Fibroblast of the conjunctiva (primary cell): ENCODE results near the gene MYH10.
"Not testable (repeated sequence)": the region's sequence is repeated elsewhere in the genome, so short reads cannot be mapped to it uniquely, and the experiment has no call there.

Source experiments
- DNase-seq: peaks from one replicate; pipeline ENCODE4 v3.0.0-alpha.2; 2010; ENCODE audit warnings: low read depth

The MYH10 gene

GRCh38 chr17:8630227-8630801 is at the start of gene MYH10:
Gene MYH10 (minus strand): TSS chr17:8630725. CDS start chr17:8623246, 7,479 bp downstream.
- no peak for DNase-seq

- DNase-seq: no peak
These were observed 48.6 kb upstream of the MYH10 start for GRCh38 chr17:8679126-8679525.

- no peak for DNase-seq
These were observed 44.8 kb upstream of the MYH10 start for GRCh38 chr17:8675306-8675705.

GRCh38 chr17:8674344-8675305 is 44.1 kb upstream of the MYH10 start:
- no peak for DNase-seq

- DNase-seq: no peak
These were observed 43.1 kb upstream of the MYH10 start for GRCh38 chr17:8673612-8674011.

GRCh38 chr17:8672326-8672725 is 41.8 kb upstream of the MYH10 start:
- no peak for DNase-seq

- DNase-seq: no peak
These were observed 39.9 kb upstream of the MYH10 start for GRCh38 chr17:8670421-8670820.

GRCh38 chr17:8668176-8668740 is 37.7 kb upstream of the MYH10 start:
- DNase-seq: no peak

GRCh38 chr17:8667421-8667820 is 36.9 kb upstream of the MYH10 start:
- DNase-seq: no peak

- no peak for DNase-seq
These were observed 35.2 kb upstream of the MYH10 start for GRCh38 chr17:8665684-8666083.

- DNase-seq: no peak
These were observed 34.1 kb upstream of the MYH10 start for GRCh38 chr17:8664456-8665126.

- DNase-seq: no peak
These were observed 32.4 kb upstream of the MYH10 start for GRCh38 chr17:8662973-8663372.

- no peak for DNase-seq
These were observed 31.7 kb upstream of the MYH10 start for GRCh38 chr17:8662076-8662831.

GRCh38 chr17:8660709-8661108 is 30.2 kb upstream of the MYH10 start:
- not testable (repeated sequence) for DNase-seq

- DNase-seq: no peak
These were observed 29.4 kb upstream of the MYH10 start for GRCh38 chr17:8659758-8660410.

GRCh38 chr17:8658810-8659209 is 28.3 kb upstream of the MYH10 start:
- no peak for DNase-seq

- DNase-seq: no peak
These were observed 26.2 kb upstream of the MYH10 start for GRCh38 chr17:8656693-8657092.

- DNase-seq: no peak
These were observed 24.3 kb upstream of the MYH10 start for GRCh38 chr17:8654822-8655221.

GRCh38 chr17:8651013-8651412 is 20.5 kb upstream of the MYH10 start:
- DNase-seq: no peak

GRCh38 chr17:8650119-8650499 is 19.6 kb upstream of the MYH10 start:
- no peak for DNase-seq
